ENCODE results near the gene MRO. TPM values are rescaled to one million over a fixed set of nuclear protein-coding genes. Genes with fewer than 3 reads are reported as not detected.

Gene MRO
- total RNA-seq, 1 experiment from 2014 or later, result 0.32 TPM

DNA sequence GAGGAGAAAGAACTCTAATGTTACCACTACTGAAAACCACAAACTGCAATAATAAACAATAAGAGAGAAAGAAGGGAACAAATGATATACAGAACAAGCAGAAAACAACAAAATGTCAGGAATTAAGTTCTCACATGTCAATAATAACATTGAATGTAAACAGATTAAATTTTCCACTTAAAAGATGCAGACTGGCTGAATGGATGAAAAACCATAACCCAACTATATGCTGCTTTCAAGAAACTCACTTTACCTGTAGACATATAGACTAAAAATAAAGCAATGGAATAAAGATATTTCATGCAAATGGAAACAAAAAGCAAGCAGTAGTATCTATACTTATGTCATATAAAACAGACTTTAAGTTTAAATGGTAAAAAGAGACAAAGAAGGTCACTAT, 50.4 kb downstream of the MRO start:
- no TSS peak for BruUV-seq (replicated peaks)
- TF ChIP-seq, protein P1, sequence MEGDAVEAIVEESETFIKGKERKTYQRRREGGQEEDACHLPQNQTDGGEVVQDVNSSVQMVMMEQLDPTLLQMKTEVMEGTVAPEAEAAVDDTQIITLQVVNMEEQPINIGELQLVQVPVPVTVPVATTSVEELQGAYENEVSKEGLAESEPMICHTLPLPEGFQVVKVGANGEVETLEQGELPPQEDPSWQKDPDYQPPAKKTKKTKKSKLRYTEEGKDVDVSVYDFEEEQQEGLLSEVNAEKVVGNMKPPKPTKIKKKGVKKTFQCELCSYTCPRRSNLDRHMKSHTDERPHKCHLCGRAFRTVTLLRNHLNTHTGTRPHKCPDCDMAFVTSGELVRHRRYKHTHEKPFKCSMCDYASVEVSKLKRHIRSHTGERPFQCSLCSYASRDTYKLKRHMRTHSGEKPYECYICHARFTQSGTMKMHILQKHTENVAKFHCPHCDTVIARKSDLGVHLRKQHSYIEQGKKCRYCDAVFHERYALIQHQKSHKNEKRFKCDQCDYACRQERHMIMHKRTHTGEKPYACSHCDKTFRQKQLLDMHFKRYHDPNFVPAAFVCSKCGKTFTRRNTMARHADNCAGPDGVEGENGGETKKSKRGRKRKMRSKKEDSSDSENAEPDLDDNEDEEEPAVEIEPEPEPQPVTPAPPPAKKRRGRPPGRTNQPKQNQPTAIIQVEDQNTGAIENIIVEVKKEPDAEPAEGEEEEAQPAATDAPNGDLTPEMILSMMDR (conservative IDR thresholded peaks at IDR 0.05; ENCODE audit: low read depth, low read length), result no peak
- no peak for TF ChIP-seq EZH2 (IDR thresholded peaks at IDR 0.05; ENCODE audit: borderline replicate concordance, low read depth, low read length, poor library complexity, severe bottlenecking)
- H3K36me3 ChIP-seq (ENCODE audit: insufficient read depth, low read length, poor library complexity, severe bottlenecking), result no peaks in the 10 kb centered on the region
- H3K4me3 ChIP-seq (ENCODE audit: low read depth, low read length, poor library complexity, severe bottlenecking), result no peak overlapping the region
- H3K27ac ChIP-seq (ENCODE audit: low read depth, low read length, poor library complexity, severe bottlenecking), result no peak overlapping the region
- POLR2A ChIA-PET (ENCODE audit: low non-redundant PET), result no interaction called here
- CTCF ChIA-PET, result no interaction called here
- no peaks in the 10 kb centered on the region for H3K4me1 ChIP-seq (ENCODE audit: insufficient read depth, low read length, poor library complexity, severe bottlenecking)
- no peak for DNase-seq (ENCODE audit: low spot score)
- peaks cover 3% of the 10 kb centered on the region for H3K27me3 ChIP-seq (replicated peaks; ENCODE audit: insufficient read depth, low read depth, low read length, poor library complexity)
- H3K9me3 ChIP-seq (ENCODE audit: low read depth, low read length, poor library complexity, severe bottlenecking), result peaks cover 7% of the 10 kb centered on the region
- intact Hi-C loops (cut with micrococcal nuclease; ENCODE audit: unreplicated experiment), result no loop called here

DNA sequence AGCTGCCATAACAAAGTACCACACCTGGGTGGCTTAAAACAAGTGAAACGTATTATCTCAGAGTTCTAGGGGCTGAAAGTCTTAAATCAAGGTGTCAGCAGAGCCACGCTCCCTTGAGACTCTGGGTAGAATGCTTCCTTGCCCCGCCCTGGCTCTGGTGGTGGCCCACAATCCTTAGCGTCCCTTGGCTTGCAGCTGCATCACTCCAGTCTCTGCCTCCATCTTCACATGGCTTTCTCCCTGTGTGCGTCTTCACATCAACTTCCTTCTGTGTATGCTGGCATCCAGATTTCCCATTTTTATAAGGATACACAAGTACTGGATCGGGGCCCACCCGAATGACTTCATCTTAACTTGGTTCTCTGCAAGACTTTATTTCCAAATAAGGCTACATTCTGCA, 62.5 kb downstream of the MRO start:
- Histone ChIP-seq H3K4me1 (ENCODE audit: insufficient read depth, low read length, poor library complexity, severe bottlenecking) (no peaks in the 10 kb centered on the region), H3K4me3 (ENCODE audit: low read depth, low read length, poor library complexity, severe bottlenecking) (no peak overlapping the region), H3K36me3 (ENCODE audit: insufficient read depth, low read length, poor library complexity, severe bottlenecking) (no peaks in the 10 kb centered on the region), H3K9me3 (ENCODE audit: low read depth, low read length, poor library complexity, severe bottlenecking) (no peaks in the 10 kb centered on the region), H3K27ac (ENCODE audit: low read depth, low read length, poor library complexity, severe bottlenecking) (no peak overlapping the region), H3K27me3 (replicated peaks; ENCODE audit: insufficient read depth, low read depth, low read length, poor library complexity) (peaks cover 7% of the 10 kb centered on the region)
- BruUV-seq (replicated peaks), result no TSS peak
- ChIA-PET POLR2A (ENCODE audit: low non-redundant PET) (no interaction called here), CTCF (no interaction called here)
- intact Hi-C loops (cut with micrococcal nuclease; ENCODE audit: unreplicated experiment), result no loop called here
- TF ChIP-seq EZH2 (IDR thresholded peaks at IDR 0.05; ENCODE audit: borderline replicate concordance, low read depth, low read length, poor library complexity, severe bottlenecking), result no peak
- TF ChIP-seq, protein P1 (conservative IDR thresholded peaks at IDR 0.05; ENCODE audit: low read depth, low read length), result no peak
- DNase-seq (ENCODE audit: low spot score), result no peak

DNA sequence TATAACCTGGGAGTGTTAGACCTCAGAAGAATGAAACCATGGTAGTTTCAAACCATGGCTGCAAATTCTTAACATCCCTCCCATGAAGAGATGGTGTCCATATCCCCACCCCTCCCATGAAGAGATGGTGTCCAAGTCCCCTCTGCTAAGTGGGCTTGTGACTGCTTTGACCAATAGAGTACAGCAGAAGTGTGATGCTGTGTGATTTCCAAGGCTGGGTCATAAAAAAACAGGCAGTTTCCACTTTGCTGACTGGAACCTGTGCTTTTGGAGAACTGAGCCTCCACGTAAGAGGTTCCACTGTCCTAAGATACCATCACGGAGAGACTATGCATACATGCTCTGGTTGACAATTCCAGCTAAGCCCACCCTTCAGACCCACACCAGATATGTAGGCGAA, 65.5 kb downstream of the MRO start:
- Histone ChIP-seq H3K4me1 (ENCODE audit: insufficient read depth, low read length, poor library complexity, severe bottlenecking) (peaks cover 2% of the 10 kb centered on the region), H3K36me3 (ENCODE audit: insufficient read depth, low read length, poor library complexity, severe bottlenecking) (no peaks in the 10 kb centered on the region), H3K27ac (ENCODE audit: low read depth, low read length, poor library complexity, severe bottlenecking) (no peak overlapping the region), H3K27me3 (replicated peaks; ENCODE audit: insufficient read depth, low read depth, low read length, poor library complexity) (peaks cover 7% of the 10 kb centered on the region), H3K9me3 (ENCODE audit: low read depth, low read length, poor library complexity, severe bottlenecking) (no peaks in the 10 kb centered on the region), H3K4me3 (ENCODE audit: low read depth, low read length, poor library complexity, severe bottlenecking) (no peak overlapping the region)
- CTCF ChIA-PET, result no interaction called here
- no TSS peak for BruUV-seq (replicated peaks)
- POLR2A ChIA-PET (ENCODE audit: low non-redundant PET), result no interaction called here
- no peak for DNase-seq (ENCODE audit: low spot score)
- intact Hi-C loops (cut with micrococcal nuclease; ENCODE audit: unreplicated experiment), result no loop called here
- TF ChIP-seq, protein P1 (conservative IDR thresholded peaks at IDR 0.05; ENCODE audit: low read depth, low read length), result no peak
- no peak for TF ChIP-seq EZH2 (IDR thresholded peaks at IDR 0.05; ENCODE audit: borderline replicate concordance, low read depth, low read length, poor library complexity, severe bottlenecking)
